Measurements from ENCODE around the gene ADGRD1.

- TF ChIP-seq, protein P1, sequence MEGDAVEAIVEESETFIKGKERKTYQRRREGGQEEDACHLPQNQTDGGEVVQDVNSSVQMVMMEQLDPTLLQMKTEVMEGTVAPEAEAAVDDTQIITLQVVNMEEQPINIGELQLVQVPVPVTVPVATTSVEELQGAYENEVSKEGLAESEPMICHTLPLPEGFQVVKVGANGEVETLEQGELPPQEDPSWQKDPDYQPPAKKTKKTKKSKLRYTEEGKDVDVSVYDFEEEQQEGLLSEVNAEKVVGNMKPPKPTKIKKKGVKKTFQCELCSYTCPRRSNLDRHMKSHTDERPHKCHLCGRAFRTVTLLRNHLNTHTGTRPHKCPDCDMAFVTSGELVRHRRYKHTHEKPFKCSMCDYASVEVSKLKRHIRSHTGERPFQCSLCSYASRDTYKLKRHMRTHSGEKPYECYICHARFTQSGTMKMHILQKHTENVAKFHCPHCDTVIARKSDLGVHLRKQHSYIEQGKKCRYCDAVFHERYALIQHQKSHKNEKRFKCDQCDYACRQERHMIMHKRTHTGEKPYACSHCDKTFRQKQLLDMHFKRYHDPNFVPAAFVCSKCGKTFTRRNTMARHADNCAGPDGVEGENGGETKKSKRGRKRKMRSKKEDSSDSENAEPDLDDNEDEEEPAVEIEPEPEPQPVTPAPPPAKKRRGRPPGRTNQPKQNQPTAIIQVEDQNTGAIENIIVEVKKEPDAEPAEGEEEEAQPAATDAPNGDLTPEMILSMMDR (IDR thresholded peaks at IDR 0.05; ENCODE audit: low read length), result no peak
- TF ChIP-seq EZH2 (IDR thresholded peaks at IDR 0.05; ENCODE audit: borderline replicate concordance, low read length), result no peak
Observed at GRCh38 chr12:130917607-130918006, 36.1 kb upstream of the ADGRD1 start.

All from OCI-LY1 (cell line).